Activated naive CD4-positive, alpha-beta T cell (primary cell): Measurements from ENCODE around the gene CRLF1.
A peak's percentile ranks its signal among the peaks of the same experiment; 100 is the strongest.
"Not testable (repeated sequence)": the region's sequence is repeated elsewhere in the genome, so short reads cannot be mapped to it uniquely, and the experiment has no call there.

Source experiments
- DNase-seq, 4 experiments: peaks; one replicate each; lab custom pipeline; 2025; lab: John Stamatoyannopoulos, UW

The CRLF1 gene

DNA sequence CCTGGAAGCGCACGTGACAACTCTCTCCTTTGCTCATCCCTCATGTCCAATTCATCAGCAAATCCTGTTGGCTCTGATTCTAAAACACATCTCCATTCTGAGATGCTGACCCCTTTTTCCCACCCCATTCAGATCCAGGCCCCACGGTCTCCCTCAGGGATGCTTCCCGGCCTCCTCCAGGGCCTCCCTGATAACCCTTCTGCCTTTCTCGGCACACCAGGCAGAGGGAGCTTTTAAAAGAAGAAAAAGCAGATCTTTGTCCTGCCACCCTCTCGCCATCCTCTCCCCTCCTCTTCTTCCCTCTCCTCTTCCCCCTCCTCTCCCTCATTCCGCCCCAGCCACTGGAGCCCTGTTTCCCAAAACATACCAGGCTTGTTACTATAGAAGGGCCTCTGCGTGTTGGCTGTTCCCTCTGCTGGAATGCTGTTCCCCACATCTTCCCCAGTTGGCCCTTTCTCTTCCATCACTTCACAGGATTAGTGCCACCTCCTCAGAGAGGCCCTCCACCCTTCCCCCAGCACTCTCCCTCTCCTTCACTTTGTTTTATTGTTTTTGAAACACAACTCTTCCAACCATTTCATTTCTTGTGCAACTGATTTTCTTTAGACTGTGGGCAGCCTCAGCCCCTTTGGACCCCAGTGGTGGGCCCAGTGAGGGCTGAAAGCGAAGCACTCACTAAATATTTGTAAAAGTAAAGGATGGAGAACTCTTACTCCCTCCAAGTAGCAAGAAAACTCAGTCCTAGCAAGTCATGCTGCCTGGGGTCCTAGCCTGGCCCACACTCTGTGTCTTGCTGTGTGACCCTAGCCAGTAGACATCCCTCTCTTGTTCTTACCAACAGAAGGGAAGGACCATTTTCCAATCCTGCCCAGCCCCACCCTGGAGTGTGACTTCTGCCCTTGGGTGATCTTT, 2.5 kb upstream of the CRLF1 start:
- DNase-seq: no peak

DNA sequence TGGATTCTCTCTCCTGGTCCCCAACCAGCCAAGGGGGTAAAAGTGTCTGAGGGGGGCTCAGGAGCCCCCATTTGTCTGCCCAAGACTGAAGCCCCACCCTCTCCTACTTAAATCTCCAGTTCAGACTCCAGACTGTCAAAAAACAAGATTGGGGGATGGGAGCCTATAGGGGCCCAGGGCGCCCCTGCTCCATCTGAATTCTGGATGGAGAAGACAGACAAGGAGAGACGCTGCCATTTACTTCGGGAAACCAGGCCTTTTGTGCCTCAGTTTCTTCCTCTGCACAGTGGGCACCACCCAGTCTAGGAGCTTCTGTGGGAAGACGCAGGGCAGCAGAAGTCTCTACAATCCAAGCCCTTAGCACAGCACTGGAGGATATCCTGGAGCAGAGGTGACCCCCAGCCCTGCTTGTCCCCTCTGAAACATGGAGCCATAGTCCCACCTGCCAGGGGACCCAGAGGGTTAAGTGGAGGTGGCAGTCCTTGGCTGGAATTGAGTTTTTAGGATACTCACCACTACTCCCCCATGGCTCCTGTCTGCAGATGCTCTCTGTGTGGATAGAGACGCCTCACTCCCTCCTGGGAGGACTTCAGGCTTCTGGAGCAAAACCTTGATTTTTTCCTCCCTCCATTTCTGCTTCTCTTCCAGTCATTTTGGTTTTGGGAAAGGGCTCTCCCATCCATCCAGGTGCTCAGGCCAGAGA, 1.7 kb upstream of the CRLF1 start:
- no peak for DNase-seq

DNA sequence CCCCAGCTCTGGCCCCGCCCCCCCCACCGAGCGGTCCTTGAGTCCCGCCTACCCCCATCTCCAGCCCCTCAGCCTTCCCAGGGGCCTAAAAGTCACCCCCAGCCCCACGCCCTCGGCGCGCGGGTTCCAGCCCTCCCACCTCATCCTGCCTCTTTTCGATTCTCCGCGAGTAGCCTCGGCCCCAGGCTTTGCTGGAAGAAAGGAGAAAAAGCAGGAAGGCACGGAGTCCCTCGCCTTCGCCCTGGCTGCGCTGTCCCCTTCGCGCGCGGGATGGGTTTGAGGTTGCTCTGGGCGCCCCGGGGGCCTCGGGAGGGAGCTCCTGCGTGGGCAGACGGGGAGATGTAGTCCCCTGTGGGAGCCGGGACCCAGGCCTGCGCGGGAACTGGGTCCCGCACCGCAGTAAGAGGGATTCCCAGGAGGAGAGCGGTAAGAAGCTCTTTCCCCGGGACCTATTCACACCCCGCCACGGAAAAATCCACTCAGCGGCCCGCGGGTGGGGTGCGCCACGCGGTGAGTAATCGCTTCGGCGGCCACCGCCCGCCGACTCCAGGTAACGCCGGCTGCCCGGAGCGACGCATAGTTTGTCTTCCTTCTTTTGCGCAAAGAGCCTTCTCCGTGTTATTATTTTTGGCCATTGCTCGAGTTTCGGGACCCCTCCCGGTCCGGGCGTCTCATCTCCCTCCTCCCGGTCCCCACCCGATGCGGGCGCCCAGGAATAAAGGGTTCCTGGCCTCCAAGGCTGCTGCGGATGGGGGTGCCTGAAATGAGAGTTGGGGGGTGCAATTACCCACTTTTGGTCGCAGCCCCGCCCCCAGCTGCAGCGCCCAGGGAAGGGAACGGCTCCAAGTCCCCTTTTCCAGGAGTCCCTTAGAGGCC, 865 bp upstream of the CRLF1 start:
- DNase-seq: no peak

DNA sequence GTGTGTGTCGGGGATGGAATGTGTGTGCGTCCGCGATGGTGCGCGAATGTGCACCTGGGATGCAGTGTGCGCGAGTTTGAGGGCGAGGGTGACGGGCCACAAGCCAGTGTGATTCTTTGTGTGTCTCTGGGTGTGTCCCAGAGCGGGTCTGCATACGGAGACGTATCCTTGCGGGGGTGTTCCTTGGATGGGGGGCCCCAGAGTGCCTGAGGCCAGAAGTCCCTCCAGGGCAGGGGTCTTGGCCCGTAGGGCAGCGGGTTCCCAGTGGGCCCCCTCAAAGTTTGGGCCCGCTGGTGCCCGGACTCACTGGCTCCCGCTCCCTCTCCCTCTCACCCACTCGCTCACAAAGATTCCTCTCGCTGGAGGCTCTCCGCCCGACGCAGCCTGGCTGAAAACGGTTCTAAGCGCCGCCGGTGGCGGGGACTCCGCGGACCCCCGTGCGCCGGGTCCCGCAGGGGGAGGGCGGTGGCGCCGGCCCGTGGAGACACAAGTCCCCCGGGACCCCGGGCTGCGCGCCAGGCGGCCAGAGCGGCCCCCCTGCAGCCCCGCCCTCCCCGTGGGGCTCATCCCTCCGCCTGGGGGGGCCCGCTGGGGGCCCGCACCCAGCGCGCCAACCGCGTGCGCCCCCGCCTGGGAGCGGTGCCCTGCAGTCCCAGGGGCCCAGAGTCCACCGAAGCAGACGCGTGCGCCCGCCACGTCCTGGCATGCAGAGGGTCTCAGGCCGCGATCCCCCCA, 886 bp downstream of the CRLF1 start:
- DNase-seq: no peak

DNA sequence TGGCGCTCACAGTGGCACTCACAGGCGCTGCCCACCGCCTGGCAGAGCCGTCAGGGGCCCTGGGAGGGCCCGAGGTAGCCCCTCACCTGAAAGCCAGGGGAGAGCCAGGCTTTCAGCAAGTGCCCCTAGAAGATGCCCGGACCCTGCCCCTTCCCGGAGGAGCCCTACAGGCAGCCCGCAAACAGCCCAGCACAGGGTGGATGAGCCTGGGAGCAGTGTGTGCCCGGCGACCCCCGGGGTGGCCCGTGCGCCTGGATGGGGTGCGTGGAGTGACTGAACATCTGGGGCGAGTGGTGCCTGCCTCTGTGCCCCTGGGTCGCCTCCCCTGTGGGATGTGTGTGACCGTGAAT, 1.4 kb downstream of the CRLF1 start:
- no peak for DNase-seq

DNA sequence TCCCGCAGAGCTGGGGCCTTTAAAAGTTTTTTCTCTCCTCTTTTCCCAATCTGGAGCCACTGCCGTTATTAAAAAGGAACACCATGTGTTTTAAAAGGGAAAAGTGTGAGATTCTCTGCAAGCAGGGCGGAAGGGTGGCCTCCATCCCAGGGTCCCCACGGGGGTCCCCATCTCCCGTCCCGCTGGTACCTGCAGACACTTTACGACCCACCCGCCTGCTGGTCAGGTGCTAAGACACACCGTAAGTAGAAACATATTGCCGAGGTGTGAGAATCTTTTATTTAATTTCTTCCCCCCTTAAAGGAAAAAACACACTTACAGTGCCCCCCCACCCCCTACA, 1.8 kb downstream of the CRLF1 start:
- DNase-seq: no peak

DNA sequence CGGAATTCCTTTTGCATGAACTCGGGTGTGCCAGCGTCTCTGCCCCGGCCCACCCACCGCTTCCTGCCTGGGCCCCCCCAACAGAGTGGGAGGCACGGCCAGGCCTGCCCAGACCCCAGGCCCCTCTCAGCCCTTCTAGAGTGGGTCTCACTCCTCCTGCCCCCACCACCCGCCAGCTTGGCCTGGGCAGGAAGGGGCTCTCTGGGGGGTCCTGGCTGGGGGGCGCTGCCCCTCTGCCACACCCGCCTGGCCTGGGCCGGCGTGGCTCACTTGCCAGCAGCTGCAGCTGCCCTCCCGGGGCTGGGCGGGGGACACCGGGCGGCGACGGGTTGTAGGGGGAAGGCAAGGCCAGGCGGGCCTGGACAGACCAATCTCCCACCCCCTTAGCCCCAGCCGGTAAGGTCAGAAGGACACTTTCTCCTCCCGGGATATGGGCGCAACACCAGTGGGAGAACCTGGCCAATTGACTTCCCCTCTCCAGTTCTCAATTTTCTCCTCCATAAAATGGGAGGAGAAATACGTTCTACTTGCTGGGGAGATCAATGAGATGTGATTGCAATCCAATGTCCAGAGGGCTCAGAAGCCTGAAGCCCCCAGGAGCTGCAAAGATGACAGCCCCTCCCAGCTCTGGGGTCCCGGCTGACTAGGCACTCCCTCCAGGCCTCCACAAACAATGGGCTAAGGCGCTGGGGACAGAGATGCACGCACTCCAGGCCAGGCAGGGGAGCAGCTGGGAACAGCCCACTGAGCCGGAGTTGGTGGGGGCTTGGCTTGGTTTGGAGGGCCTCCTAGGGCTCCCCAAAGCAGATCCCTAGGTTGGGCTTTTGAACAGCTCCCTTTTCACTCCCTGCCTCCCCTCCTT, 2.4 kb downstream of the CRLF1 start:
- DNase-seq: no peak

DNA sequence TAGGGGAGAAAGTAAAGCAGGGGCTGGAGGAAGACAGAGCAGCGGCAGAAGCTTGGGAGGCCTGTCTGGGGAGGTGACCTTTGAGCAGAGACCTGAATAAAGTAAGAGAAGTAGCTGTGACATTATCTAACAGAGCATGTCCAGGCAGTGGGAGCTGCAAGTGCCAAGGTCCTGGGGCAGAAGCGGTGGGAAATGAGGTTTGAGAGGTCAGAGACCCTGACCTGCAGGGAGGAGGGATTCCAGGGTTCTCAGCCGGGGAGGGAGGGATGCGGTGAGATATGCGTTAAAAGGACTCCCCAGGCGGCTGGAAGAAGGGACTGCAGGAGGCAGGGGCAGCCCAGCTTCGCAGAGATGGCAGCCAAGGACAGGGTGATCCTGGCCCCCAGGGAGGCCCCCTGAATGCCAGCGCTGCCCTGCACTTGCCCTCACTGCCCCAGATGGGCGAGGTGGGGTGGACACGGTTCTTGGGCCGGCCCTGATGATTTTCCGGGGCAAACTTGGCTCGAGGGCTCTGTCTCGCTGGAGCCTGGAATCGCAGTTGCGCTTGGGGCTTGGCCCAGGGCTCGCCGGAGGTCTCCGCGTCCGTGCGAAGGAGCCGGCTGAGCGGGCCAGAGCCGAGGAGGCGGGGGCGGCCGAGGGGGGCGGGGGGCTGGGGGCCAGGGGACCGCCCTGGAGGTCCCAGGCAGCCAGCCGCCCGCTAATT, 3.2 kb downstream of the CRLF1 start:
- DNase-seq: no peak

DNA sequence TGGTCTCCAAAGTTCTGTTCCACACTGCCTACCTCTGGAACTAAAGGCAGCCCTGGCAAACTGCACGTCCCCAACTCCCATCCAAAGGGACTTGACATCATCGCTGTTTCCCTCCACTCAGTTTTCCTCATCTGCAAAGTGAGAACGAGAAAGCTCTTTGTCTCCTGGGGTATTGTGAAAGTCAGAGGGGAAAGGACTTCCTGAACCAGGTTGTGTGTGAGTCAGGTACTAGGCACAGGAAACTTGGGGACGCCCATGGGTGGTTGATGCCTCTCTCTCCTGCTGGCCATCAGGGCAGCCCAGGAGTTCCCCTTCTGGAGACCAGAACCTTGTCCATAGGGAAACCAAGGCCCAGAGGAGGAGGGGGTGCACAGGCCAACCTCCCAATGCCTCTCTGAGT, 4.7 kb downstream of the CRLF1 start:
- DNase-seq: no peak

DNA sequence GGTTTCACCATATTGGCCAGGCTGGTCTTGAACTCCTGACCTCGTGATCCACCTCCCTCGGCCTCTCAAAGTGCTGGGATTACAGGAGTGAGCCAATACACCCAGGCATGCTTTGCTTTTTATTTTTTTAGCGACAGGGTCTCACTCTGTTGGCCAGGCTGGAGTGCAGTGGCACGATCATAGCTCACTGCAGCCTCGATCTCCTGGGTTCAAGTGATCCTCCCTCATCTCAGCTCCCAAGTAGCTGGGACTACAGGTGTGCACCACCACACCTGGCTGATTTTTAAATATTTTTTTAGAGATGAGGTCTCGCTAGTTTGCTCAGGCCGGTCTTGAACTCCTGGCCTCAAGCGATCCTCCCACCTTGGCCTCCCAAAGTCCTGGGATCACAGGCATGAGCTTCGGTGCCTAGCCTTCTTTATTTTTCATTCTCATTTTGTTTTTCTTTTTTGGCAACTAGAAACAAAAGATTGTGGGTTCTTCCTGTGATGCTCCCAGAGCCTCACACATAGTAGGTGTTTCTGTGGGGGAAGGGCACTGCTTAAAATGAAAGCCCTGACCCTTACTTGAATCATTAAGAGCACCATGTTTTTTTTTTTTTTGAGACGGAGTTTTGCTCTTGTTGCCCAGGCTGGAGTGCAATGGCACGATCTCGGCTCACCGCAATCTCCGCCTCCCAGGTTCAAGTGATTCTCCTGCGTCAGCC, 5.8 kb downstream of the CRLF1 start:
- DNase-seq: not testable (repeated sequence)

DNA sequence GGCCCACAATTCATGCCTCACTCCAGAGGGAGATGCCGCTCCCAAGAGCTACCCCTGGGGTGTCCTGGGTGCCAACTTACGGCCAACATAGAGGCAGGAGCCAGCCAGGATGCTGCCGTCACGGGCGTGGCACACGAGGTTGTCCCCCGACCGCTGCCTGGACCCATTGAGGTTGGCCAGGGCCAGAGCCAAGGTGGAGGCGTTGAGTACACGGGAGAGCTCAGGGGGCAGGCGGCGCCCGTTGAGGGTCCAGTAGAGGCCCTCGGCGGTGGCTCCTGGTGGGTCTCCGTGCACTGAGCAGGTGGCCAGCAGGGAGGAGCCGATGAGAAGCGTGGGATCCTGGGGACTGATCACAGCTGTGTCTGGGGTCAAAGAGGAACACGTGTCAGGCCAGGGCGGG, 7.1 kb downstream of the CRLF1 start:
- DNase-seq: no peak

DNA sequence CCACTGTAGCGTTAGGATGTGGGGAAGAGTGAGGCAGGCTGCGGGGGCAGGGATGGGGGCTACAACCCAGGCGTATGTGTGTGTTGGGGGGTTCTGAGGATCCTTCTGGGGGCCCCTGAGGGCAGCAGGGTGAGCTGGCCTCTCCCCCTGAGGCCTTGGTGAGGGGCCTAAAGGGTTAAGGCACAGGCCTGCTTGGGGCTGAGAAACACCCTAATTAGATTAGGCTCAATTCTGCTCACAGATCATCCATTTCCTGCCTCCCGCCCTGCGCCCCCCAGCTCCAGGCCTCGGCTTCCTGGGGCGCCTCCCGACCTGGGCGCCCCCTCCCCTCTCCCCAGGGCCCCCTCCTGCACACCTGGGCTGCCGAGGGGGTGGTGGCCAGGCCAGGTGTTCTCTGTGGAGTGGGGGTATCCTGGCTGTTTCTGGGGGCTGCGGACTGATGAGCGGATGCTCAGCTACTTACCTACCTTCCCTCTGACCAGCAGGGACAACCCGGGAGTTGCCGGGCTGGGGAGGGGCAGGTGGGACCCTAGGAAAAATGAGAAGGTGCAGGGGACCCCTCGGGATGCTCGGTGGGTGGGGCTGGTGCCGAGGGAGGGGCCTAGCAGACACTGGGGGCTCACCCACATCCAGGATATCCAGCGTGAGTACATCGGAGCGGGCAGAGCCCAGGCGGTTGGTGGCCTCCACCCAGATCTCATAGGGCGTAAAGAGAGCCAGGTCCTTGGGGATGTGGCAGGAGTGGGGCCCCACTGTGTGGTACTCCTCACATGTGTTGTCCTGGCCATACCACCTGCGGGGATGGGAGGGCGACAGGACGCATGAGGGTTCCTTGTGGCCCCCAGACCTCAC, 8.6 kb downstream of the CRLF1 start:
- no peak for DNase-seq

DNA sequence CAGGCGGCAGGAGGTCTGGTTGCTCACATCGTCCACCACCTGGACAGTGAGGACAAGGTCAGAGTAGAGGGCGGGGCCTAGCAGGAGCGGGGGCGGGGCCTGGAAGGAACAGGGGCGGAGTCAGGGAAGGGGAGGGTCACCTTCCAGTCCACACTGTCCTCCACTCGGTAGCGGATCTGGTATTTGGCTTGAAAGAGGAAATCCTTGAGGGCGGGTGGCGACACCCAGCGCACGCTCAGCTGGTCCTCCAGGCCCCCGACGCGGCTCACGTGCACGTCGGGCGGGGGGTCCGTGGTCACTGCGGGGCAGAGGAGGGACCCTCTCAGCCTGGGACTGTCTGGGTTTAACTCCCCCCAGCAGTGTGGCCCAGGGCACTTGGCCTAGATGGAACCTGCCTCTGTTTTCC, 9.8 kb downstream of the CRLF1 start:
- no peak for DNase-seq

DNA sequence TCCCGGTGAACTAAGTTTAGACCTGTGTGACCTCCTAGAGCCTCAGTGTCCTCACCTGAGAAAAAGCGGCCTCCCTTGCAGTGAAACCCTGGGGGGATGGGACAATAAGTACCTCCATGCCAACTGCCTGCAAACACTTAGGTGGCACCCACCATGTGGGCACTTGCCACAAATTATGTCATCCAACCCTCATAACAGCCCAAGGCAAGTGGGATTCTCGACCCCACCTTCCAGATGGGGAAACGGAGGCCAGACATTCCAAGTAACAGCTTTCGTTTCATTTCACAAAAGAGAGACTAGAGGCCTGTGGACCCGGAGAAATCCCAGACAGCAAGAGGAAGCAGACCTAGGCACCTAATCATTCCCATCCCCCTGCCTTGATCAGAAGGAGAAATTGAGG, 11.1 kb downstream of the CRLF1 start:
- no peak for DNase-seq

DNA sequence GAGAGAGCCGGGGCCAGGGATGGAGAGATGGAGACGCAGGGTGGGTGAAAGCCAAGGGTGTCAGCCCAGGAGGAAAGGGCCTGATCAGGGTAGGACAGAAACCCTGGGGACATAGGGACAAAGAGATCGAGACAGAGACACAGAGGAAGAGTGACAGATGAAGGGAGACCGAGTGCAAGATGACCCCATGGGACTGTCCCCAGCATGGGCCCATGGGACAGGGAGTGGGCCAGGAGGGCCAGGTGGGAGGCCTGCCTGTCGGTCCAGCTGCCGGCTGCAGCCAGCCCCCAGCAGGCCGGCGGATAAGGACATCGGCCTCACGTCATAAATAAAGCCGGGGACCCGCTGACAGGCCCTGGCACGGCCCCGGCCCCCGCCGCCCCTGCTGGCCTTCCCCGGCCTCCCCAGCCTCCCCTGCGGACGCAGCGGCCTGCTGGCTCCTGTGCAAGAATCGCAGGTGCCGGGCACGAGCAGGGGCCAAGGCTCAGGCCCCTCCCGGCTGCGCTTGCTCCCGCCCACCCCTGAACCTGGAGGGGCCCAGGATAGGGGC, 11.7 kb downstream of the CRLF1 start:
- DNase-seq: no peak

DNA sequence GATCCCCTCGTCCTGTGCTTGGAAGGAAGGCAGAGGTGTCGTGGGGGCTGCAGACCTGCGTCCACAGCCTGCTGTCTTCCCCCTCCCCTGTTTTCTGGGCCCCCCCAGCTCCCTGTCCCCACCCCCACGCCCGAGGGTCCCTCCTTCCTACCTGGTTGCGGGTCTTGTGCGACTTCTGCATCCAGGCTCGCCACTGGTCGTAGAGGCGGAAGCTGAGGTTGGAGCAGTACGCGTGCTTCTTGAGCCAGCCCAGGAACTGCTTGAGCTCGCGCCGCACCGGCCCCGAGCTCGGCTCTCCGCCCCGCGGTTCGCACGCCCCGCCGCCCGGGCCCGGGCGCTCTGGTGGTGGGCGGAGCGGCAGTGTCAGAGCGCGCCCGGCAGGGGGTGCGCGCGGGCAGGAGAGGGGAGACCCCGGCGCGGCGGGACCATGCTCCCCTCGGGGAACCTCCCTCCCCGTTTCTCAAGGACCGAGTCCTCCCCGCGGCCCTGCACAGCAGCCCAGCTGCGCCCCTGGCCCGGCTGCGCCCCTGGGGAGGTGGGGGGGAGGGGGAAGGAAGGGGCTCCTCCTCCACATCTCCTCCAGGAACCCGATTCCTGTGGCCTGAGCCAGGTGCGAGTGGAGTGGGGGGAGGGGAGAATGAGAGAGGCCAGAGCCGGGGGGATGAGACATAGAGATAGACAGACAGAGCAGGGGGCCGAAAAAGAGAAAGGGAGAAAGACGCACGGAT, 12.3 kb downstream of the CRLF1 start:
- DNase-seq: peak; percentile 28 to 74 (median 50)

DNA sequence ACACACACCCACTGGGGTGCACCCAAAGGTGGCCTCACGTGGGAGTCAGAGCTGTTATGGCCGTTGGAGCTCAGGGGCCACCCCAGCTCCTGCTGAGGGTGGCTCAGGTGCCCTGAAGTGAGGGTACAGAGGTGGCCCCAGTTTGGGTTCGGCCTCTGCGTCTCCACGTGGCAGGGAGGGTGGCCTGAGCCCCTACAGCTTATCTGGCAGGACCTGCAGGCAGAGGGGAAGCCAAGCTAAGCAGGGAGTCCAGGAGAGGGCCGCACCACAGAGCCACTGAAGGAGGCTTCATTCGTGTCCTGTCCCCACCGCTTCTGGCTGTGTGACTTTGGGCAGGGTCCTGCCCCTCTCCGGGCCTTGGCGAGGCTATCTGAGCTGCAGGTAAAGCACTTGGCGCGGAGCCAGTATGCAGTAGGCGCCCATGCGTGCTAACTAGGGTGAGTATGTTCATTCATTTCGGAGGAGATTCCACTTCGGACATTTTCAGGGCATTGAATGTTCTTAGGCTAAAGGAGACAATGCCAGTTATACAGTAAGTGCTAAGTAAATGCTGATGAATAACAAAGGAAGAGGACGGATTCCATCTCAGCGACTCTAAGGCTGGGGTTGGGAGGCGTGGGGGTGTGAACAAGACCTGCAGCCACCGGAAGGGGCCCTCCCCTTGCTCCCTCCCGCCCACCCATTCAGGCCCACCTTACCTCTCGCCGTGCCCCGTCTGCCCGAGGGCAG, 13.1 kb downstream of the CRLF1 start:
- no peak for DNase-seq
